MM.1S (cell line): ENCODE data around the gene RPS15A.

ENCODE experiments used
- DNase-seq: peaks from one replicate; pipeline ENCODE4 v3.0.0-alpha.2; 2015
- H2AFZ ChIP-seq: fragments of 300-600 bp; sonication (generic); 2 replicates; pipeline ENCODE4 v1.6.0; 2016; ENCODE audit warnings: antibody characterized with exemption, low read length
- H3F3A ChIP-seq: fragments of 300-600 bp; sonication (generic); 2 replicates; pipeline ENCODE4 v1.6.1; 2016; ENCODE audit warnings: mild to moderate bottlenecking, antibody characterized with exemption, low read length, moderate library complexity, mixed read lengths; ENCODE audit not compliant: insufficient read depth
- H3K27ac ChIP-seq: fragments of 300-600 bp; sonication (generic); 2 replicates; pipeline ENCODE4 v1.5.1; 2016; ENCODE audit warnings: mild to moderate bottlenecking, low read length
- H3K27me3 ChIP-seq: fragments of 300-600 bp; sonication (generic); replicated peaks from 2 replicates; pipeline ENCODE4 v1.6.0; 2016; ENCODE audit warnings: low read length; ENCODE audit not compliant: insufficient read depth
- H3K36me3 ChIP-seq: fragments of 300-600 bp; sonication (generic); replicated peaks from 2 replicates; pipeline ENCODE4 v1.6.1; 2016; ENCODE audit warnings: mild to moderate bottlenecking, low read length, mixed read lengths; ENCODE audit not compliant: insufficient read depth
- H3K4me1 ChIP-seq: fragments of 300-600 bp; sonication (generic); 2 replicates; pipeline ENCODE4 v1.6.1; 2016; ENCODE audit warnings: low read length, mixed read lengths
- H3K4me2 ChIP-seq: fragments of 300-600 bp; sonication (generic); 2 replicates; pipeline ENCODE4 v1.6.0; 2016; ENCODE audit warnings: low read depth, low read length
- H3K4me3 ChIP-seq: fragments of 300-600 bp; sonication (generic); 2 replicates; pipeline ENCODE4 v1.5.1; 2016; ENCODE audit warnings: low read length, mixed read lengths
- H3K79me2 ChIP-seq: fragments of 300-600 bp; sonication (generic); 2 replicates; pipeline ENCODE4 v1.6.1; 2016; ENCODE audit warnings: mixed run types, low read length, mixed read lengths
- H3K9ac ChIP-seq: fragments of 300-600 bp; sonication (generic); 2 replicates; pipeline ENCODE4 v1.6.1; 2016; ENCODE audit warnings: low read length, mixed read lengths
- H3K9me2 ChIP-seq: fragments of 300-600 bp; sonication (generic); replicated peaks from 2 replicates; pipeline ENCODE4 v1.6.1; 2016; ENCODE audit warnings: mild to moderate bottlenecking, low read length, mixed read lengths; ENCODE audit not compliant: insufficient read depth
- H3K9me3 ChIP-seq: fragments of 300-600 bp; sonication (generic); replicated peaks from 2 replicates; pipeline ENCODE4 v1.6.1; 2016; ENCODE audit warnings: mild to moderate bottlenecking, low read length, mixed read lengths; ENCODE audit not compliant: insufficient read depth
- H4K20me1 ChIP-seq: fragments of 300-600 bp; sonication (generic); 2 replicates; pipeline ENCODE4 v1.6.1; 2016; ENCODE audit warnings: mild to moderate bottlenecking, low read length, moderate library complexity, mixed read lengths; ENCODE audit not compliant: insufficient read depth
- EZH2 ChIP-seq: fragments of 300-600 bp; sonication (generic); optimal IDR thresholded peaks from 2 replicates; pipeline ENCODE3; 2017; ENCODE audit warnings: low read depth, mild to moderate bottlenecking, antibody characterized with exemption, low read length, mixed read lengths
- EZH2phosphoT487 ChIP-seq: fragments of 300-600 bp; sonication (generic); IDR thresholded peaks from 2 replicates; pipeline ENCODE4 v1.6.1; 2018; ENCODE audit warnings: antibody characterized with exemption, low read length
- TF ChIP-seq, protein P1 (sequence below): fragments of 300-600 bp; sonication (generic); IDR thresholded peaks from 2 replicates; pipeline ENCODE4 v1.5.1; 2016; ENCODE audit warnings: antibody characterized with exemption, low read length, mixed read lengths

The RPS15A gene

DNA sequence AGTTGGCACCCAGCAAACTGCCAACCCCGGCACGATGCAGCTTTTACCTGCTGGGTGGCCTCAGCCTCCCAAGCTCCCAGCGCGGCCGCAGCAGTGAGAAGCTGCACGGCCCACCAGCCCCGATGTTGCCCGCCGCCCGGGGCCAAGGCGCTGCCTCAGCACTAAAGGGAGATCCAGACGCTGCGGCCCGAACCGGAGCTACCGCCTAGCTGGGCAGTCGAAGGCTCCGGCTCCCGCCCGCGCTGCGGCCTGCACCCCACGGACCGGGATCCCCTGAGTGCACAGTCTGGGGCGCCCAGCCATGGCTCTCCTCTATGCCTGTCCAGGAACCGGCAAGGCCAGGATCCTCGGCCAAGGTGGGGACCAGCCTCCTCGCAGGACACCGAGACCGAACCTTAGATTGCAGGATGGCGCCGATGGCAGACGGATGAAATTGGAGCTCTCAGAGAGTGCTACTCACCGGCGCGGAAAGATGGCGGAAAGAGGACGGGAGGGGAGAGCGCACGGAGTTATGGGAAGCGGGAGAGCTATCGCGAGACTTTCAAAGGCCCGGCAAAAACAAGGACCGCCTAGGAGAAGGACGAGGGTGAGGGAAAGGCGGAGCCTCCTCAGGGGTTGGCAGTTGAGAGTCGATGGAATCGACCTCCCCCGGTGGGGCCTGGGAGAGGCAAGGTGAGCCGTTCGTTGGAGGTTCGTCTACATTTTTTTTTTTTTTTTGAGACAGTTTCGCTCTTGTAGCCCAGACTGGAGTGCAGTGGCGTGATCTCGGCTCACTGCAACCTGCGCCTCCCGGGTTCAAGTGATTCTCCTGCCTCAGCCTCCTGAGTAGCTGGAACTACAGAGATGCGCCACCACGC is at the start of gene RPS15A:
RPS15A (minus strand) TSS at position 485 of the 857 bp plus-strand sequence. CDS start 1,221 bp downstream, outside the sequence.
- TF ChIP-seq EZH2phosphoT487: no peak
- TF ChIP-seq, protein P1, sequence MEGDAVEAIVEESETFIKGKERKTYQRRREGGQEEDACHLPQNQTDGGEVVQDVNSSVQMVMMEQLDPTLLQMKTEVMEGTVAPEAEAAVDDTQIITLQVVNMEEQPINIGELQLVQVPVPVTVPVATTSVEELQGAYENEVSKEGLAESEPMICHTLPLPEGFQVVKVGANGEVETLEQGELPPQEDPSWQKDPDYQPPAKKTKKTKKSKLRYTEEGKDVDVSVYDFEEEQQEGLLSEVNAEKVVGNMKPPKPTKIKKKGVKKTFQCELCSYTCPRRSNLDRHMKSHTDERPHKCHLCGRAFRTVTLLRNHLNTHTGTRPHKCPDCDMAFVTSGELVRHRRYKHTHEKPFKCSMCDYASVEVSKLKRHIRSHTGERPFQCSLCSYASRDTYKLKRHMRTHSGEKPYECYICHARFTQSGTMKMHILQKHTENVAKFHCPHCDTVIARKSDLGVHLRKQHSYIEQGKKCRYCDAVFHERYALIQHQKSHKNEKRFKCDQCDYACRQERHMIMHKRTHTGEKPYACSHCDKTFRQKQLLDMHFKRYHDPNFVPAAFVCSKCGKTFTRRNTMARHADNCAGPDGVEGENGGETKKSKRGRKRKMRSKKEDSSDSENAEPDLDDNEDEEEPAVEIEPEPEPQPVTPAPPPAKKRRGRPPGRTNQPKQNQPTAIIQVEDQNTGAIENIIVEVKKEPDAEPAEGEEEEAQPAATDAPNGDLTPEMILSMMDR: no peak
- no peak for TF ChIP-seq EZH2
- peak within 1 kb of the TSS; percentile 72; the same call in 1 of the 2 replicates for H3K27ac ChIP-seq
- H3K4me3 ChIP-seq: peak within 1 kb of the TSS; percentile 97
- peaks cover 41% of the 10 kb centered on the region for H4K20me1 ChIP-seq
- H3K9me2 ChIP-seq: no peaks in the 10 kb centered on the region
- H3K4me2 ChIP-seq: peak within 1 kb of the TSS; percentile 95
- peaks cover 42% of the 10 kb centered on the region for H3K36me3 ChIP-seq
- peak within 1 kb of the TSS; percentile 97 for H3K9ac ChIP-seq
- H2AFZ ChIP-seq: peak within 1 kb of the TSS; percentile 72
- H3K79me2 ChIP-seq: peaks cover 51% of the 10 kb centered on the region
- no peaks in the 10 kb centered on the region for H3K27me3 ChIP-seq
- peaks cover 53% of the 10 kb centered on the region for H3F3A ChIP-seq
- DNase-seq: peak; percentile 98
- H3K4me1 ChIP-seq: peaks cover 28% of the 10 kb centered on the region
- no peaks in the 10 kb centered on the region for H3K9me3 ChIP-seq

DNA sequence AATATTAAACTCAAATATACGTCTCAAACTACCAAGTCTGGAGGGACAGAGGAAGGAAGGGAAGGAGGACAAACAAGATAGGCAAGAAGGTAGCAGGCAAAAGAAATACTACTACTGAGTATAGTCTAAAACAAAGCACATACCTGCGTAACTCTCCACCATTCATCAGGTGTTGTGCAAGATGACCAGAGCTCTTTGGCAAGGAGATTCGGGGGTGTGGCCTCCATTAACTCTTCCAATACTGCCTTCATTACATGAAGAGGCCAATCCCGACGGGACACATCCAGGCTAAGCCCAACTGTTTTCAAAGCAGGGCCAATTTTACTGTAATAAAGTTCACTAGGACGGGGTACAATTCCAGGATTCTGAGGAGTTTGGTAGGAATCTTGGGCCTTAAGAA is 49.4 kb upstream of the RPS15A start:
- DNase-seq: no peak
- Histone ChIP-seq H3K9me2 (no peaks in the 10 kb centered on the region), H3K27me3 (no peaks in the 10 kb centered on the region), H3K79me2 (peaks cover 8% of the 10 kb centered on the region; the same call in 1 of the 2 replicates), H4K20me1 (no peaks in the 10 kb centered on the region), H3K27ac (no peak overlapping the region), H3K36me3 (peaks cover 32% of the 10 kb centered on the region), H3K4me2 (no peak overlapping the region), H2AFZ (no peak overlapping the region), H3K4me1 (no peaks in the 10 kb centered on the region), H3K9me3 (no peaks in the 10 kb centered on the region), H3F3A (no peaks in the 10 kb centered on the region), H3K9ac (no peak overlapping the region), H3K4me3 (no peak overlapping the region)
- TF ChIP-seq EZH2: no peak
- TF ChIP-seq EZH2phosphoT487: no peak
- TF ChIP-seq, protein P1: no peak

DNA sequence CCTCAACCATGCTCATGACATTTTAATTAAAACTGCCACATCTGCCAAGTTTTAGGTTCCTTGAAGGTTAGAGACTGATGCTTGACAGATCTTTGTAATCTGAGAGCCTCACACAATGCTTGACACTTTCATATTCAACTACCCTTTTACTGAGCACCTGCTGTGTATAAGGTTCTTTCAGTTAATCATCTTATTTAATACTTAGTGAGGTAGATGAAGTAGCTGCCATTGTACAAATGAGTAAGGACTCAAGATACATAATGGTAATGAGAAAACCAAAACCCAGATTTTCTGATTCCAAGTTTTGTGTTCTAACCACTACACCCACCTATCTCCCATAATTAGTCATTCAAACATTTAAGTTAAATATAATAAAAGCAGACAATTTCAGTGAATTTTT is 46.6 kb upstream of the RPS15A start:
- no peak overlapping the region for H3K9ac ChIP-seq
- peaks cover 28% of the 10 kb centered on the region for H3K36me3 ChIP-seq
- H4K20me1 ChIP-seq: no peaks in the 10 kb centered on the region
- DNase-seq: no peak
- H3K9me2 ChIP-seq: no peaks in the 10 kb centered on the region
- TF ChIP-seq, protein P1: no peak
- TF ChIP-seq EZH2 (no peak), EZH2phosphoT487 (no peak)
- H2AFZ ChIP-seq: no peak overlapping the region
- no peak overlapping the region for H3K27ac ChIP-seq
- H3F3A ChIP-seq: 0 out of 2 replicates have a peak, but pooled peaks cover 3% of the 10 kb centered on the region
- H3K4me2 ChIP-seq: no peak overlapping the region
- no peak overlapping the region for H3K4me3 ChIP-seq
- H3K27me3 ChIP-seq: no peaks in the 10 kb centered on the region
- H3K9me3 ChIP-seq: no peaks in the 10 kb centered on the region
- no peaks in the 10 kb centered on the region for H3K79me2 ChIP-seq
- no peaks in the 10 kb centered on the region for H3K4me1 ChIP-seq
